GM12878 (cell line): ENCODE data around the gene ADAMTS13. TPM values are rescaled to one million over a fixed set of nuclear protein-coding genes. Genes with fewer than 3 reads are reported as not detected.
A peak's percentile ranks its signal among the peaks of the same experiment; 100 is the strongest.

Experiments
- ATAC-seq: fragments of 200-7000 bp; cut with Tn5 transposase; 3 replicates; pipeline ENCODE4 v1.9.1; 2020; ENCODE audit warnings: mild to moderate bottlenecking, moderate library complexity
- BruUV-seq: library from RNA; stranded (reverse); fragments of 400-500 nt; replicated peaks from 2 replicates; lab custom pipeline; 2021; lab: Mats Ljungman, UMichigan
- CTCF ChIA-PET: fragments of 300-600 bp; sonication (Branson Sonifier 250); formaldehyde crosslinking; extraction: SDS; loops from one replicate; lab custom pipeline; 2021; ENCODE audit warnings: inconsistent platforms; lab: Yijun Ruan, JAX
- POLR2A ChIA-PET: fragments of 350-600 bp; formaldehyde crosslinking; extraction: SDS; loops from one replicate; lab custom pipeline; 2021; ENCODE audit warnings: inconsistent platforms; lab: Charles Lee
- RAD21 ChIA-PET: fragments of 300-600 bp; sonication (Branson Sonifier 250); formaldehyde crosslinking; loops from one replicate; lab custom pipeline; 2023; ENCODE audit warnings: antibody characterized with exemption; ENCODE audit not compliant: unreplicated experiment; lab: Charles Lee
- SMC1A ChIA-PET: fragments of 300-600 bp; sonication (Branson Sonifier 250); formaldehyde crosslinking; loops from one replicate; lab custom pipeline; 2023; ENCODE audit not compliant: unreplicated experiment, uncharacterized antibody; lab: Charles Lee
- DNase-seq: peaks from one replicate; pipeline ENCODE4 v3.0.0-alpha.2; 2011; ENCODE audit warnings: low read depth, low spot score
- FAIRE-seq: peaks from 3 replicates; lab custom pipeline; 2011; peaks lifted over from hg19 to GRCh38; lab: Jason Lieb, UNC
- H2AFZ ChIP-seq: 2 replicates; pipeline ENCODE4 v1.6.0; 2011; ENCODE audit warnings: low read depth, low read length, control low read depth; ENCODE audit not compliant: control insufficient read depth
- H3K27ac ChIP-seq: 2 replicates; pipeline ENCODE4 v1.5.1; 2011; ENCODE audit warnings: control low read depth; ENCODE audit not compliant: control insufficient read depth, insufficient read depth
- H3K27me3 ChIP-seq, 2 experiments: replicated peaks in 1 of 2; 2 replicates each; pipeline versions ENCODE4 v1.6.0 to v1.6.1; 2011; ENCODE audit warnings: low read length in 1 of 2; ENCODE audit not compliant: control insufficient read depth in 2 of 2, insufficient read depth in 2 of 2
- H3K36me3 ChIP-seq, 2 experiments: 2 replicates each; pipeline ENCODE4 v1.5.1; 2011; ENCODE audit warnings: low read length in 1 of 2; ENCODE audit not compliant: control insufficient read depth in 2 of 2, insufficient read depth in 2 of 2
- H3K4me1 ChIP-seq: 2 replicates; pipeline ENCODE4 v1.6.1; 2011; ENCODE audit warnings: mild to moderate bottlenecking, low read length, moderate library complexity, mixed read lengths; ENCODE audit not compliant: control insufficient read depth, insufficient read depth
- H3K4me2 ChIP-seq: 2 replicates; pipeline ENCODE4 v1.6.0; 2011; ENCODE audit warnings: control low read depth; ENCODE audit not compliant: control insufficient read depth, insufficient read depth
- H3K4me3 ChIP-seq: fragments of 200-600 bp; sonication (generic); 2 replicates; pipeline ENCODE4 v1.5.1; 2016
- H3K79me2 ChIP-seq: 2 replicates; pipeline ENCODE4 v1.6.0; 2011; ENCODE audit warnings: low read length; ENCODE audit not compliant: control insufficient read depth, insufficient read depth
- H3K9ac ChIP-seq: 2 replicates; pipeline ENCODE4 v1.8.0; 2011; ENCODE audit warnings: low read length, control low read depth, mixed read lengths; ENCODE audit not compliant: control insufficient read depth, insufficient read depth
- H3K9me3 ChIP-seq: replicated peaks from 3 replicates; pipeline ENCODE4 v1.5.1; 2011; ENCODE audit warnings: mild to moderate bottlenecking, low read length; ENCODE audit not compliant: control insufficient read depth, insufficient read depth
- H4K20me1 ChIP-seq: 2 replicates; pipeline ENCODE4 v1.6.0; 2011; ENCODE audit not compliant: control insufficient read depth, insufficient read depth
- MEF2A ChIP-seq: IDR thresholded peaks from 2 replicates; pipeline ENCODE4 v1.6.1; 2011; ENCODE audit warnings: low read depth, mild to moderate bottlenecking, low read length, moderate library complexity; ENCODE audit not compliant: insufficient read depth
- WGBS: methylation state at CpG from one replicate; pipeline ENCODE4 v1.1.6; 2016; ENCODE audit warnings: low lambda C conversion rate; ENCODE audit not compliant: insufficient replicate concordance, insufficient coverage; ENCODE audit errors: missing lambda C conversion rate; 5-methylcytosine and 5-hydroxymethylcytosine counted together
- in situ Hi-C: fragments of 300-500 bp; cut with MboI; formaldehyde crosslinking; loops from 9 replicates; pipeline ENCODE4 v1.14.3; 2018; ENCODE audit warnings: mixed read lengths
- intact Hi-C: fragments of 100-400 bp; cut with micrococcal nuclease; formaldehyde crosslinking; loops from one replicate; pipeline ENCODE4 v1.14.2; 2022; ENCODE audit not compliant: unreplicated experiment
- polyA plus RNA-seq, 11 experiments: library from polyadenylated mRNA; depleted of rRNA in 4 of 11; unstranded in 6 of 11; stranded (reverse) in 5 of 11; fragments of >200 nt; fragmentation: Nextera tagmentation in 4 of 11; fragmentation: Illumina TruSeq in 1 of 11; extraction: Ambion mirVana in 4 of 11; extraction: Trizol in 1 of 11; gene quantifications; 1 replicate in 1 of 11; 2 replicates in 10 of 11; pipeline versions ENCODE4 v1.2.1 to v1.2.3, GENCODE V29; 2011 to 2016; ENCODE audit warnings: inconsistent platforms in 2 of 11, missing spikeins in 2 of 11, low read depth in 1 of 11
- total RNA-seq, 4 experiments: library from RNA; depleted of rRNA in 3 of 4; stranded (reverse); fragments of >200 nt in 3 of 4; fragmentation: Illumina TruSeq in 1 of 4; extraction: Trizol in 1 of 4; gene quantifications; 2 replicates each; pipeline versions ENCODE4 v1.2.1 to v1.2.3, GENCODE V29; 2013 to 2021
- TF ChIP-seq, protein P1 (sequence below): IDR thresholded peaks from 2 replicates; pipeline ENCODE4 v1.6.1; 2011; ENCODE audit warnings: borderline replicate concordance, low read depth, mild to moderate bottlenecking, moderate library complexity, low read length; ENCODE audit not compliant: insufficient read depth, poor library complexity, severe bottlenecking

The ADAMTS13 gene
- total and polyA plus RNA-seq, 10 of the 15 experiments (the other 5 are each of a cell fraction or from before 2014, with no cell fraction given) = 0.08 to 2.4 (median 0.28) TPM

DNA sequence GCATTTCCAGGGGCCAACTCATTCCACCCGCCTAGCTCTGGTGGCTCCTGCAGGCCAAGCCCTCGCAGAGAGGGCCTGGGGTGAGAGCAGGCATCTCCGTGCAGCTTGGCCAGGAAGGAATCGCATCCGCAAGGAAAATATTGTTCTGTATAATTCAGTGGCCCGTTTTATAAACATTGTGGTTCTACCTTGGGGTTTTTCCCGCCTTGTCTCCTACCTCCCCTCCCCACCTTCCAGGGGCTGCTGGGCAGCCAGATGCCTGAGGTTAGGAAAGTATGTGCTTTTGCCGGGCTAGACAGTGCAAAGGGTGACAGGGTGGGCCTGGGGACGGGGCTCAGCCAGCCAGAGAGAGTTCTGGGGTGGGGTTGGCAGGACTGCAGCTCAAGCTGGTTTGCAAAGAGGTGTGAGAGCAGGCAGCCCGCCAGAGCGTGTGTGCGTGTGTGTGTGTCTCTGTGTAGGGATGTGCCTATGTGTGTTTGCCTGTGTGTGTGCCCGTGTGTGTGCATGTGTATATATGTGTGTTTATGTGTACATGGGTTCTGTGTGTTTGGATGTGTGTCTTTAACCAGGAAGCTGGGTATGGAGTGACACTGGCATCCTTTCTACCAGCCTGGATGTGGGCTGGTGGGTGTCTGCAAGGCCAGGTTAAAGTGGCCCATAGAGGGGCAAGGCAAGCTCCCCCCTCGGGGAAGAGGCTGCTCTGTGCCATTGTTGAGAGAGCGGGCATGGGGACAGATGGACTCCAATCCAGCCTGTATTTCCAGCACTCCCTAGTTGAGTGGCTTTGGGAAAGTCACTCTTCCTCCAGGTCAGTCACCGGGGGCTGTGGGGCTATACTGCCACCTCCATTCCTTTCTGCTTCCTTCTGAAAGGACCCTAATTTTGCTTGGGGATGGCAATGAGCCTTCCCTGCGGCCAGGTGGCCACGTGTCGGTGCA, 67.4 kb downstream of the ADAMTS13 start:
- in situ Hi-C loops = loop anchor here (5.0 kb wide), 1 partner anchor 302 kb away; no protein-coding TSS in a partner anchor
- ChIA-PET SMC1A (no interaction called here), POLR2A (no interaction called here), CTCF (interaction anchor here (7.7 kb wide), 1 partner anchor 302 kb away, joined by 61 read pairs; no protein-coding TSS in a partner anchor)
- Histone ChIP-seq H3K9me3 (no peaks in the 10 kb centered on the region), H3K9ac (no peak overlapping the region), H3K4me2 (no peak overlapping the region), H3K79me2 (no peaks in the 10 kb centered on the region), H3K27ac (no peak overlapping the region)
- ATAC-seq = no peak
- intact Hi-C loops = loop anchor here (10.0 kb wide), 1 partner anchor 465 kb away; no protein-coding TSS in a partner anchor
- no peak for FAIRE-seq
- no peak for TF ChIP-seq MEF2A
- TF ChIP-seq, protein P1, sequence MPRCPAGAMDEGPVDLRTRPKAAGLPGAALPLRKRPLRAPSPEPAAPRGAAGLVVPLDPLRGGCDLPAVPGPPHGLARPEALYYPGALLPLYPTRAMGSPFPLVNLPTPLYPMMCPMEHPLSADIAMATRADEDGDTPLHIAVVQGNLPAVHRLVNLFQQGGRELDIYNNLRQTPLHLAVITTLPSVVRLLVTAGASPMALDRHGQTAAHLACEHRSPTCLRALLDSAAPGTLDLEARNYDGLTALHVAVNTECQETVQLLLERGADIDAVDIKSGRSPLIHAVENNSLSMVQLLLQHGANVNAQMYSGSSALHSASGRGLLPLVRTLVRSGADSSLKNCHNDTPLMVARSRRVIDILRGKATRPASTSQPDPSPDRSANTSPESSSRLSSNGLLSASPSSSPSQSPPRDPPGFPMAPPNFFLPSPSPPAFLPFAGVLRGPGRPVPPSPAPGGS = peak; percentile 59
- TF ChIP-seq, all 136 proteins: peak for 1
- Histone ChIP-seq H3K4me1 (peaks cover 3% of the 10 kb centered on the region), H3K36me3 (no peaks in the 10 kb centered on the region), H3K27me3 (no peaks in the 10 kb centered on the region; a peak in 3 of 4 replicates), H2AFZ (no peak overlapping the region), H3K4me3 (no peak overlapping the region), H4K20me1 (no peaks in the 10 kb centered on the region)
- DNase-seq = no peak
- 22% methylated on average over 19 of the region's 19 CpGs for WGBS
- no TSS peak for BruUV-seq
- RAD21 ChIA-PET = no interaction called here
